PFSK-1 (cell line): ENCODE data around the gene ARHGEF12.

Experiments
- POLR2AphosphoS5 ChIP-seq: IDR thresholded peaks from 2 replicates; pipeline ENCODE4 v1.6.1; 2012; ENCODE audit warnings: low read depth, mild to moderate bottlenecking, control low read depth, low read length, moderate library complexity
- SIN3A ChIP-seq: IDR thresholded peaks from 2 replicates; pipeline ENCODE4 v1.6.1; 2012; ENCODE audit warnings: mild to moderate bottlenecking, low read length, moderate library complexity, borderline replicate concordance; ENCODE audit not compliant: insufficient read depth
- TAF1 ChIP-seq: IDR thresholded peaks from 2 replicates; pipeline ENCODE4 v1.6.1; 2012; ENCODE audit warnings: low read length, control low read depth, borderline replicate concordance; ENCODE audit not compliant: insufficient read depth

DNA sequence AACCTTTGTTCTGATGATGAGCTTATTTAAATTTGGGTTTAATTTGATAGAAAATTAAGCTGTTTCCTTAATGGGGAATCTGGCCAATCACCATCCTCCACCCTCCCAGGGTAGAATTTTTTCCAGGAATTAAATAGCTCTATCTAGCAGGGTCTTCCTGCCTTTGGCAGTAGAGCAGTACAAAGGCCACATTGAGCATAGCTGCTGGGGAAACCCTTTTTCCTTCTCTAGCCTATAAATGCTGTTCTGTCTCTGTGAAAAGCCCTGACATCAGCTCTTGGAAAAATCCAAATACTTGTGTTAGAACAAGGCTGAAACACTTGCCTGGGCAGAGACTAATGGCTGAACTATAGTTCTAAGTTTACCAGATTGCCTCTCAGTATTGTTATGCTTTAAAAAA is 55.1 kb downstream of the ARHGEF12 start:
- no peak for TF ChIP-seq SIN3A
- no peak for TF ChIP-seq POLR2AphosphoS5
- no peak for TF ChIP-seq TAF1
